Hepatic stellate cell (primary cell): ENCODE data around the gene ESR1.

ENCODE experiments used
- DNase-seq: peaks from one replicate; pipeline ENCODE4 v3.0.0; 2011; ENCODE audit warnings: low spot score

ESR1 gene

GRCh38 chr6:151807513-151808370 lies at the start of gene ESR1:
Gene ESR1, plus strand, starts transcription at chr6:151807682. Its CDS starts 231 bp downstream, at chr6:151807913.
- DNase-seq = no peak

GRCh38 chr6:151760486-151760885 lies 47.0 kb upstream of the ESR1 start:
- DNase-seq = no peak

GRCh38 chr6:151761851-151762250 lies 45.6 kb upstream of the ESR1 start:
- DNase-seq = no peak

- DNase-seq = no peak
Measured at GRCh38 chr6:151762817-151763216, 44.7 kb upstream of the ESR1 start.

GRCh38 chr6:151763303-151763702 lies 44.2 kb upstream of the ESR1 start:
- peak; percentile 46 for DNase-seq

GRCh38 chr6:151763938-151764680 lies 43.4 kb upstream of the ESR1 start:
- peak; percentile 93 for DNase-seq

GRCh38 chr6:151765444-151765886 lies 42.0 kb upstream of the ESR1 start:
- DNase-seq = peak; percentile 51

GRCh38 chr6:151772446-151772845 lies 35.0 kb upstream of the ESR1 start:
- DNase-seq = no peak

GRCh38 chr6:151773382-151773781 lies 34.1 kb upstream of the ESR1 start:
- DNase-seq = no peak

GRCh38 chr6:151782560-151782959 lies 24.9 kb upstream of the ESR1 start:
- DNase-seq = no peak

GRCh38 chr6:151783692-151784091 lies 23.8 kb upstream of the ESR1 start:
- no peak for DNase-seq

GRCh38 chr6:151784441-151785214 lies 22.9 kb upstream of the ESR1 start:
- no peak for DNase-seq

GRCh38 chr6:151796842-151797530 lies 10.5 kb upstream of the ESR1 start:
- no peak for DNase-seq

GRCh38 chr6:151803743-151804142 lies 3.7 kb upstream of the ESR1 start:
- DNase-seq = no peak

- DNase-seq = no peak
Measured at GRCh38 chr6:151804585-151805285, 2.7 kb upstream of the ESR1 start.

- no peak for DNase-seq
Measured at GRCh38 chr6:151805286-151805840, 2.1 kb upstream of the ESR1 start.

- DNase-seq = no peak
Measured at GRCh38 chr6:151806757-151807512, 547 bp upstream of the ESR1 start.

GRCh38 chr6:151808371-151809241 lies 1.1 kb downstream of the ESR1 start:
- DNase-seq = no peak

- no peak for DNase-seq
Measured at GRCh38 chr6:151811081-151811480, 3.6 kb downstream of the ESR1 start.
